ENCODE results near the gene SEC22C. TPM values are rescaled to one million over a fixed set of nuclear protein-coding genes. Genes with fewer than 3 reads are reported as not detected.
"Not testable (repeated sequence)": the region's sequence is repeated elsewhere in the genome, so short reads cannot be mapped to it uniquely, and the experiment has no call there.

The SEC22C gene
- total RNA-seq, 1 donor from 2014 or later = 49.6 TPM

DNA sequence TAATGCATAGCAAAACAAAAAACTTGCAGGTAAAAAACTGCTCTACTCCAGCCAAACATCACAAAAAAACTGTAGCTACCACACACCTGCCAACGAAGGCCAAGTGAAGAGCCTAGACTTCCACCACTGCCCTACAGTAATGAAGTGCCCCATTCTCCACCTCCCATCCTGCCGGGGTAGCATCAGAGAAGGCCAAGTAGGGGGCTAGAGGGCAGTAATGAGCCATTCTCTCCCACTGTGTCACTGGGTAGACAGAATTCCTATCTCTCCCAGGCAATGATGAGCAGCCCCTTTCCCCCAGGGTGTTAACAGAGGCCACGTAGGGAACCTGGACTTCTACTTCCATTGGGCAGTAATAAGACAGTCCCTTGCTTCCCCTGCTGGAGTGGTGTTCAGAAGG is 9.5 kb downstream of the SEC22C start:
- H3K27ac Mint-ChIP-seq (ENCODE audit: unreplicated experiment) = peak overlapping the region; percentile 33

DNA sequence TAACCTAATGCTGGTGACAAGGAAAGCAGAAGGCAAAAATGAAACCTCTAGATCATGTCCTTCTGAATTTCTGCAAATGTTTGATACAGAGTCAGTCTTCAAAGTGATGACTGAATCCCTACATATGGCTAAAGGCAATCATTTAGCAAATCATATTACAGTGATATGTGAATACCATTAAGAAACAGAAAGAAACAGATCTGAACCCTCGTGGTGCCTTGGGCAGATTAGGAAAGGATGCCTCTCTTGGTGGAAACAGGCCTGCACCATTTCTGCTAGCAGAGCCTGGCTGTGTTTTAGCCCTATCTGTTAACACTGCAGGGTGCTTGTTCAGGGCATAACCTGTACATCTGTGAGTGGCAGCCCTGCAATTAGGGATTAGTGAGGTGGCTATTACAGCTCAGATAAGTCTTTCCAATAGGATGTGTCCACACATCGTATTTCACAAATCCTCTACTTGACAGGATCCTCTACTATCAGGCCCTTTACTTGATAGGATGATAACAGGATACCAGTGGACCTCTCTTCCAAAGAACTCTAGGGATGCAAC is 12.1 kb downstream of the SEC22C start:
- TF ChIP-seq, protein P1, sequence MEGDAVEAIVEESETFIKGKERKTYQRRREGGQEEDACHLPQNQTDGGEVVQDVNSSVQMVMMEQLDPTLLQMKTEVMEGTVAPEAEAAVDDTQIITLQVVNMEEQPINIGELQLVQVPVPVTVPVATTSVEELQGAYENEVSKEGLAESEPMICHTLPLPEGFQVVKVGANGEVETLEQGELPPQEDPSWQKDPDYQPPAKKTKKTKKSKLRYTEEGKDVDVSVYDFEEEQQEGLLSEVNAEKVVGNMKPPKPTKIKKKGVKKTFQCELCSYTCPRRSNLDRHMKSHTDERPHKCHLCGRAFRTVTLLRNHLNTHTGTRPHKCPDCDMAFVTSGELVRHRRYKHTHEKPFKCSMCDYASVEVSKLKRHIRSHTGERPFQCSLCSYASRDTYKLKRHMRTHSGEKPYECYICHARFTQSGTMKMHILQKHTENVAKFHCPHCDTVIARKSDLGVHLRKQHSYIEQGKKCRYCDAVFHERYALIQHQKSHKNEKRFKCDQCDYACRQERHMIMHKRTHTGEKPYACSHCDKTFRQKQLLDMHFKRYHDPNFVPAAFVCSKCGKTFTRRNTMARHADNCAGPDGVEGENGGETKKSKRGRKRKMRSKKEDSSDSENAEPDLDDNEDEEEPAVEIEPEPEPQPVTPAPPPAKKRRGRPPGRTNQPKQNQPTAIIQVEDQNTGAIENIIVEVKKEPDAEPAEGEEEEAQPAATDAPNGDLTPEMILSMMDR (IDR thresholded peaks at IDR 0.05; ENCODE audit: unreplicated experiment) = no peak
- no peak overlapping the region for H3K27ac Mint-ChIP-seq (ENCODE audit: unreplicated experiment)
- H3K4me1 Mint-ChIP-seq (ENCODE audit: unreplicated experiment) = peaks cover 5% of the 10 kb centered on the region
- no peak for DNase-seq (ENCODE audit: low spot score)
- H3K9me3 Mint-ChIP-seq (ENCODE audit: unreplicated experiment) = no peaks in the 10 kb centered on the region
- H3K36me3 Mint-ChIP-seq (ENCODE audit: low read depth, unreplicated experiment) = peaks cover 27% of the 10 kb centered on the region
- no peaks in the 10 kb centered on the region for H3K27me3 Mint-ChIP-seq (ENCODE audit: unreplicated experiment)
- H3K4me3 Mint-ChIP-seq (ENCODE audit: unreplicated experiment) = peak overlapping the region; percentile 34

More for the DNA sequence above, 9.5 kb downstream of the SEC22C start:
- H3K4me1 Mint-ChIP-seq (ENCODE audit: unreplicated experiment) = peaks cover 5% of the 10 kb centered on the region
- H3K27me3 Mint-ChIP-seq (ENCODE audit: unreplicated experiment) = peaks cover 2% of the 10 kb centered on the region
- TF ChIP-seq, protein P1 (IDR thresholded peaks at IDR 0.05; ENCODE audit: unreplicated experiment) = peak; percentile 26
- H3K4me3 Mint-ChIP-seq (ENCODE audit: unreplicated experiment) = no peak overlapping the region
- DNase-seq (ENCODE audit: low spot score) = peak; percentile 70
- H3K9me3 Mint-ChIP-seq (ENCODE audit: unreplicated experiment) = no peaks in the 10 kb centered on the region
- peaks cover 28% of the 10 kb centered on the region for H3K36me3 Mint-ChIP-seq (ENCODE audit: low read depth, unreplicated experiment)

DNA sequence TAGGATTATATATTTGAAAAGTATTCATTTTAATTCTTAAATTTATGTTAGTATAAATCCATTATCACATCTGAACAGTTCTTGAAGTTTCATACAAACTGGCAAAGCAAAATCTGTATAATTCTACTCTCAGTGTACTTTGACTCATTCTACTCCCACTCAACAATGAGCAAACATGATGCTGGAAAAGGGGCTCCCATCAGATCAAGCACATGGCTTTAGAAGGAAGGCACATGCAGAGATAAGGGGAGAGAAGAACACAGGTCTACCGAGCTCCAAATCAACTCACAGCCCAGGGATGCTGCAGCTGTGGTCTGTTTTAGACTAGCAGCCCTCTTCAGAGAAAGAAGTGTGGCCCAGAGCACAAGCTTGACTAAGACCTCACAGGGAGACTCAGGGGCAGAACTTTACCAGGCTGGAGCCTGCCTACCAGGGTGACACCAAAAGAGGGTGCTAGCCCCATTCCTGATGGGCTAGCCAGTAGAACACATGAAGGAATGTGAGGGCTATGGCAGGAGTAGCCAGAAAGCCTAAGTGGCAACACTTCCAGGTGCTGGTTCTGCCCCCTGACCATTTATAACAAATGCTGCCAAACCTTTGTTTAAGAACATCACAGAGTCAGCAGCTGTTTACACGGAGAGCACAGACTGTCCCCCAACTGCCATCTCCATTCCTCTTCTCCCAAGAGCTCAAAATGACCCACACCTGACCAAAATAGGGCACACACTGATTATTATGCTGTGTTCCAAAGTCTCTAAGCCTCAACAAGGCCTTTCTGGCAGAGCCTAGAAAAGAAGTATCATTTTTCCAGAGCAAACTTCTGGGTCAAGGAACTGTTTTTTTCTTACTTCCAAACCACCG is 19.5 kb downstream of the SEC22C start:
- Mint-ChIP-seq H3K36me3 (ENCODE audit: low read depth, unreplicated experiment) (peaks cover 39% of the 10 kb centered on the region), H3K27ac (ENCODE audit: unreplicated experiment) (no peak overlapping the region), H3K4me1 (ENCODE audit: unreplicated experiment) (peaks cover 11% of the 10 kb centered on the region), H3K4me3 (ENCODE audit: unreplicated experiment) (no peak overlapping the region), H3K9me3 (ENCODE audit: unreplicated experiment) (no peaks in the 10 kb centered on the region), H3K27me3 (ENCODE audit: unreplicated experiment) (no peaks in the 10 kb centered on the region)
- TF ChIP-seq, protein P1 (IDR thresholded peaks at IDR 0.05; ENCODE audit: unreplicated experiment) = no peak
- DNase-seq (ENCODE audit: low spot score) = no peak

DNA sequence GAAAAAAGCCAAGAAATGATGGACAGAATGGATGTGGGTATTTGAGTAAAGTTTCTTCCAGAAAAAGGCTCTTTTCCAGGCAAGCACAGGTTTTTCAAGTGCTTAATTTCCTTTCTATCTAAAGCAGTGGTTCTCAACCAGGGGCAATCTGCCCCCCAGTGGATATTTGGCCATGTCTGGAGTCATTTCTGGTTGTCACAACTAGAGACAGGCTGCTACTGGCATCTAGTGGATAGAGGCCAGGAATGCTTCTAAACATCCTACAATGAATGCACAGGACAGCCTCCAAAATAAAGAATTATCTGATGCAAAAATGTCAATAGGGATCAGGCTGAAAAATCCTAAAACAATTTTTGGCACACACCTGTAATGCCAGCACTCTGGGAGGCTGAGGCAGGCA is 23.9 kb downstream of the SEC22C start:
- peaks cover 23% of the 10 kb centered on the region for H3K4me1 Mint-ChIP-seq (ENCODE audit: unreplicated experiment)
- DNase-seq (ENCODE audit: low spot score) = no peak
- H3K27me3 Mint-ChIP-seq (ENCODE audit: unreplicated experiment) = peaks cover 2% of the 10 kb centered on the region
- H3K9me3 Mint-ChIP-seq (ENCODE audit: unreplicated experiment) = no peaks in the 10 kb centered on the region
- H3K36me3 Mint-ChIP-seq (ENCODE audit: low read depth, unreplicated experiment) = peaks cover 34% of the 10 kb centered on the region
- H3K4me3 Mint-ChIP-seq (ENCODE audit: unreplicated experiment) = no peak overlapping the region
- no peak overlapping the region for H3K27ac Mint-ChIP-seq (ENCODE audit: unreplicated experiment)
- TF ChIP-seq, protein P1 (IDR thresholded peaks at IDR 0.05; ENCODE audit: unreplicated experiment) = no peak

DNA sequence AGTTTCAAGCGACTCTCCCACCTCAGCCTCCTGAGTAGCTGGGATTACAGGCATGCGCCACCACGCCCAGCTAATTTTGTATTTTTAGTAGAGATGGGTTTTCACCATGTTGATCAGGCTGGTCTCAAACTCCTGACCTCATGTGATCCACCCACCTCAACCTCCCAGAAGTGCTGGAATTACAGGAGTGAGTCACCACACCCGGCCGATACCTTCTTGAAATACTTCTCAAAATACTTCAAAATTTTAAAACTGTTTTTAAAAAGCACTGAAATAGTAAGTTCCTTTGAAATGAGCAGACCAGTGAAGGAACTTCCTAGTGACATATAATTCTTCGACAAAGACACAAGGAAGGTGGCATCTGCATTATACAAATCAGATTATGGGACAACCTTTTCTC is 24.9 kb downstream of the SEC22C start:
- not testable (repeated sequence) for H3K4me3 Mint-ChIP-seq (ENCODE audit: unreplicated experiment); H3K9me3 Mint-ChIP-seq (ENCODE audit: unreplicated experiment); H3K27me3 Mint-ChIP-seq (ENCODE audit: unreplicated experiment); DNase-seq (ENCODE audit: low spot score)
- peaks cover 35% of the 10 kb centered on the region for H3K36me3 Mint-ChIP-seq (ENCODE audit: low read depth, unreplicated experiment)
- peak overlapping the region; percentile 95 for H3K27ac Mint-ChIP-seq (ENCODE audit: unreplicated experiment)
- H3K4me1 Mint-ChIP-seq (ENCODE audit: unreplicated experiment) = peaks cover 23% of the 10 kb centered on the region

Measured in endothelial cell (in vitro differentiated cells).